PC-9 (cell line): ENCODE results near the gene TTC1. TPM values are rescaled to one million over a fixed set of nuclear protein-coding genes. Genes with fewer than 3 reads are reported as not detected.

Experiments
- BruUV-seq: library from RNA; stranded (reverse); fragments of 400-500 nt; replicated peaks from 2 replicates; lab custom pipeline; 2021; lab: Mats Ljungman, UMichigan
- CTCF ChIA-PET: fragments of 300-600 bp; sonication (Branson Sonifier 250); formaldehyde crosslinking; loops from one replicate; lab custom pipeline; 2022; ENCODE audit warnings: antibody characterized with exemption; lab: Charles Lee
- POLR2A ChIA-PET: fragments of 300-600 bp; sonication (Branson Sonifier 250); formaldehyde crosslinking; loops from one replicate; lab custom pipeline; 2022; ENCODE audit warnings: antibody characterized with exemption; ENCODE audit not compliant: unreplicated experiment; lab: Charles Lee
- DNase-seq, 2 experiments: peaks; one replicate each; pipeline versions ENCODE4 v3.0.0 to v3.0.0-alpha.2; 2015 to 2022; ENCODE audit warnings: mixed read lengths in 1 of 2
- H2AFZ ChIP-seq: fragments of 200-600 bp; sonication (generic); 2 replicates; pipeline ENCODE4 v1.8.1; 2017; ENCODE audit warnings: antibody characterized with exemption
- H3F3A ChIP-seq: fragments of 200-600 bp; sonication (generic); 2 replicates; pipeline ENCODE4 v1.8.1; 2017; ENCODE audit warnings: antibody characterized with exemption, mild to moderate bottlenecking, low read depth; ENCODE audit not compliant: insufficient read depth
- H3K27ac ChIP-seq: fragments of 200-600 bp; sonication (generic); 2 replicates; pipeline ENCODE4 v1.6.1; 2016; ENCODE audit warnings: mixed run types
- H3K27me3 ChIP-seq: fragments of 200-600 bp; sonication (generic); 2 replicates; pipeline ENCODE4 v1.6.1; 2016; ENCODE audit warnings: low read depth, mixed run types; ENCODE audit not compliant: insufficient read depth
- H3K36me3 ChIP-seq: fragments of 200-600 bp; sonication (generic); 2 replicates; pipeline ENCODE4 v1.6.1; 2016; ENCODE audit warnings: low read depth, mixed run types
- H3K4me1 ChIP-seq: fragments of 200-600 bp; sonication (generic); replicated peaks from 2 replicates; pipeline ENCODE4 v1.6.1; 2016; ENCODE audit warnings: mixed run types; ENCODE audit not compliant: insufficient read depth
- H3K4me2 ChIP-seq: fragments of 200-600 bp; sonication (generic); 2 replicates; pipeline ENCODE4 v1.6.1; 2017; ENCODE audit warnings: mixed run types
- H3K4me3 ChIP-seq: fragments of 200-600 bp; sonication (generic); 2 replicates; pipeline ENCODE4 v1.6.1; 2016; ENCODE audit warnings: mixed run types
- H3K79me2 ChIP-seq: fragments of 200-600 bp; sonication (generic); 2 replicates; pipeline ENCODE4 v1.6.1; 2017; ENCODE audit warnings: low read depth, mixed run types
- H3K9me2 ChIP-seq: fragments of 200-600 bp; sonication (generic); 2 replicates; pipeline ENCODE4 v1.8.1; 2017; ENCODE audit warnings: mild to moderate bottlenecking; ENCODE audit not compliant: insufficient read depth
- H3K9me3 ChIP-seq: fragments of 200-600 bp; sonication (generic); 2 replicates; pipeline ENCODE4 v1.8.1; 2016; ENCODE audit warnings: low read depth; ENCODE audit not compliant: insufficient read depth
- H4K20me1 ChIP-seq: fragments of 200-600 bp; sonication (generic); 2 replicates; pipeline ENCODE4 v1.8.1; 2017; ENCODE audit not compliant: insufficient read depth
- CTCF ChIP-seq: fragments of 200-600 bp; sonication (generic); conservative IDR thresholded peaks from 2 replicates; pipeline ENCODE4 v1.6.1; 2017; ENCODE audit warnings: mixed run types, antibody characterized with exemption, mild to moderate bottlenecking, moderate library complexity
- EZH2 ChIP-seq: fragments of 200-600 bp; sonication (generic); IDR thresholded peaks from 2 replicates; pipeline ENCODE4 v1.8.0; 2017; ENCODE audit warnings: antibody characterized with exemption, low read depth
- intact Hi-C: fragments of 100-400 bp; cut with micrococcal nuclease; formaldehyde crosslinking; loops from one replicate; pipeline ENCODE4 v1.10.0; 2022; ENCODE audit not compliant: unreplicated experiment
- total RNA-seq: library from RNA; stranded (reverse); gene quantifications from 2 replicates; pipeline ENCODE4 v1.2.3, GENCODE V29; 2021

TTC1 gene
- total RNA-seq, 1 experiment from 2014 or later = 68.5 TPM

DNA sequence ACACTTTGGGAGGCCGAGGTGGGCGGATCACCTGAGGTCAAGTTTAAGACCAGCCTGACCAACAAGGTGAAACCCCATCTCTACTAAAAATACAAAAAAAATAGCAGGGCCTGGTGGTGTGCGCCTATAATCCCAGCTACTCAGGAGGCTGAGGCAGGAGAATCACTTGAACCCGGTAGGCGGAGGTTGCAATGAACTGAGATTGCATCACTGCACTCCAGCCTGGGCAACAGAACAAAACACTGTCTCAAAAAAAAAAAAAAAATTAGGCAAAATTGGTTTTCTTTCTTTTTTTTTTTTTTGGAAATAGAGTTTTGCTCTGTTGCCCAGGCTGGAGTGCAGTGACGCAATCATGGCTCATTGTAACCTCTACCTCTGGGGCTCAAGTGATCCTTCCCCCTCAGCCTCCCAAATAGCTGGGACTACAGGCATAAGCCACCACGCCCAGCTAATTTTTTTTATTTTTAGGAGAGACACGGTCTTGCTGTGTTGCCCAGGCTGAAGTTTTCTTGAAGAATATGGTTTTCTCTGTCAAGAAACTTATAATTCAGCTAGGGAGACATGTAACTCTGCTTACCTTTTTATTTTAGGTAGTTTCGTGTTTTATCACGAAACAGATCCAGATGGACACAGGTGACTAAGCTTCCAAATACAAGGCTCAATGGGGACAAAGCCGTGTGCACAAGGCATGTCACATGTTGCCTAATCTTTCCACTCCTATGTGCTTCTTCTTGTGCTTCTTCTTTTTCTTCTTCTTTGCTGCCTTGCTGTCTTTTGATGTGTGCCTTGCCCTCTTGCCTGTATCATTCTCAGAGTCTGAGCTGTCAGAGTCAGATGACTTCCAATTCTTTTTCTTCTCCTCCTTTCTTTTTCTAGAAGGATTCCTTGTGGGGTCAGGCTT, 14.3 kb downstream of the TTC1 start:
- BruUV-seq = no TSS peak
- Histone ChIP-seq H2AFZ (no peak overlapping the region), H3K4me3 (no peak overlapping the region), H3K27ac (no peak overlapping the region), H3K79me2 (peaks cover 24% of the 10 kb centered on the region), H3K36me3 (peaks cover 16% of the 10 kb centered on the region), H3K9me2 (no peaks in the 10 kb centered on the region), H3K4me1 (no peaks in the 10 kb centered on the region), H3K4me2 (no peak overlapping the region), H4K20me1 (peaks cover 29% of the 10 kb centered on the region; the same call in 1 of the 2 replicates), H3K9me3 (no peaks in the 10 kb centered on the region), H3F3A (peaks cover 6% of the 10 kb centered on the region), H3K27me3 (no peaks in the 10 kb centered on the region)
- TF ChIP-seq EZH2 = no peak
- no peak for TF ChIP-seq CTCF
- intact Hi-C loops = loop anchor here (2.0 kb wide), 1 partner anchor 176 kb away; no protein-coding TSS in a partner anchor
- ChIA-PET POLR2A (interaction anchor here (0.6 kb wide), 1 partner anchor 487 kb away, joined by 8 read pairs; no protein-coding TSS in a partner anchor), CTCF (interaction anchor here (0.7 kb wide), 1 partner anchor 468 kb away, joined by 9 read pairs; no protein-coding TSS in a partner anchor)
- no peak for DNase-seq

DNA sequence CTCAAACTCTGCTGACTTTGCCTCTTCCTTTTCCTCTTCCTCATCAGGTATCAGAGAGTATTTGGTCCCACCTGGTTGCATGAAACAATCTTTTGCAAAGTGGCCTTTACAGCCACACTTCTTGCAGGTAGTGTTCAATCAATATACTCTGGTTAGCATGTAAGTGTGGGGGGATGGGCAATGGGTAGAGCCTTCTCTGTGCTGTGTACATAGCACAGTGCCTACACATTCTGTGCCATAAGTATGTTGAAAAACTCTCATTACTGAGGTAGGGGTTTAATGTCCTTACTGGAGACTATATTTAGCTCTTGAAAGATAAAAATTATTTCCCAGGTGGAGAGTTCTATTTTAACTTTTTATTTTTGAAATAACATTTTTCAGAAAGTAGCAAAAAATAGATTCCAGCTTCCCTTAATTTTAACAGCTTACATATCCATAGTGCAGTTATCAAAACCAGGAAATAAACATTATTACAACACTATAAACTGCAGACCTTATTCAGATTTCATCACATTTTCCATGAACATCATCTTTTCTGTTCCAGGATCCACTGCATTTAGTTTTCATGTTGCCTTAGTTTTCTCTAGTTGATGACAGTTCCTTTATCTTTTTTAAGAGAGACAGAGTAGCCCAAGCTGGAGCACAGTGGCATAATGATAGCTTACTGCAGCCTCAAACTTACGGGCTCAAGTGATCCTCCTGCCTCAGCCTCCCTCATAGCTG, 15.1 kb downstream of the TTC1 start:
- peaks cover 4% of the 10 kb centered on the region for H3F3A ChIP-seq
- CTCF ChIA-PET = interaction anchor here (0.7 kb wide), 1 partner anchor 999 kb away, joined by 3 read pairs; no protein-coding TSS in a partner anchor
- BruUV-seq = no TSS peak
- intact Hi-C loops = loop anchor here (2.0 kb wide), 1 partner anchor 175 kb away; no protein-coding TSS in a partner anchor
- H3K4me1 ChIP-seq = no peaks in the 10 kb centered on the region
- no peak overlapping the region for H2AFZ ChIP-seq
- H3K9me3 ChIP-seq = no peaks in the 10 kb centered on the region
- H4K20me1 ChIP-seq = peaks cover 29% of the 10 kb centered on the region; the same call in 1 of the 2 replicates
- no peak overlapping the region for H3K27ac ChIP-seq
- no peak for DNase-seq
- POLR2A ChIA-PET = interaction anchor here (0.6 kb wide), 1 partner anchor 164 kb away, joined by 14 read pairs; no protein-coding TSS in a partner anchor
- H3K27me3 ChIP-seq = no peaks in the 10 kb centered on the region
- H3K9me2 ChIP-seq = no peaks in the 10 kb centered on the region
- H3K4me2 ChIP-seq = no peak overlapping the region
- H3K79me2 ChIP-seq = peaks cover 24% of the 10 kb centered on the region
- H3K36me3 ChIP-seq = peaks cover 19% of the 10 kb centered on the region
- no peak overlapping the region for H3K4me3 ChIP-seq
- TF ChIP-seq EZH2 (no peak), CTCF (no peak)

- no peaks in the 10 kb centered on the region for H3F3A ChIP-seq
- peaks cover 35% of the 10 kb centered on the region for H3K36me3 ChIP-seq
- no peak overlapping the region for H3K27ac ChIP-seq
- POLR2A ChIA-PET = no interaction called here
- no peak overlapping the region for H2AFZ ChIP-seq
- CTCF ChIA-PET = no interaction called here
- no peaks in the 10 kb centered on the region for H3K27me3 ChIP-seq
- H3K9me2 ChIP-seq = no peaks in the 10 kb centered on the region
- H3K4me3 ChIP-seq = no peak overlapping the region
- no peak for DNase-seq
- intact Hi-C loops = no loop called here
- H3K4me2 ChIP-seq = no peak overlapping the region
- TF ChIP-seq CTCF (no peak), EZH2 (no peak)
- H4K20me1 ChIP-seq = peaks cover 22% of the 10 kb centered on the region
- no TSS peak for BruUV-seq
- H3K4me1 ChIP-seq = no peaks in the 10 kb centered on the region
- H3K79me2 ChIP-seq = peaks cover 15% of the 10 kb centered on the region
- no peaks in the 10 kb centered on the region for H3K9me3 ChIP-seq
Observed at GRCh38 chr5:160029004-160029403, 20.1 kb downstream of the TTC1 start.
